ENCODE results near the gene CDC42EP2. TPM values are rescaled to one million over a fixed set of nuclear protein-coding genes. Genes with fewer than 3 reads are reported as not detected.

Gene CDC42EP2
- total and polyA plus RNA-seq, 2 donors from 2014 or later = 13.7 to 19.4 TPM

DNA sequence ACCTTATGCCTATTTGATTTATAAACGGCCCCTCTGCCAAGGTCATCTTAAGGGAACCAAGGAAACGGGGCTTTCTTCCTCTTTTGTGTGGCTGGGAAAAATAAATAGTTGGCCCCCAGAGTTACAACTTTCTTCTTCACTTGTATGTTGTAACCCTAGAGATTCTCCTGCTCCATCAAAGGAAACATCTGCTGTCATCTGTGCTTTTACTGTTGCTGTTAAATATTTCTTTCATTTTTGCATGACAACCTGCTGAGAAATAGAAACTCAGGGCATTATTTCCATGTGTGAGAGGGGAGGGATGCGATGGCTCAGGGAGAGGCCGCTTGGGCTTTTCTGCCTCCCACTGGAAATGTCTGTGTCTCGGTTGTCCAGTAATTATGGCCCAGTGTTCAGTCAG is 21.8 kb upstream of the CDC42EP2 start:
- Histone ChIP-seq H3K36me3 (ENCODE audit: control insufficient read depth in 2 of 3, insufficient read depth in 3 of 3, low read length in 3 of 3) (peaks cover 0 to 8% (median 3%) of the 10 kb centered on the region in 3 donors), H3K4me1 (ENCODE audit: control insufficient read depth in 2 of 3, insufficient read depth in 2 of 3, low read depth in 1 of 3, low read length in 3 of 3) (peaks cover 0 to 28% (median 7%) of the 10 kb centered on the region in 3 donors), H3K9me3 (ENCODE audit: control insufficient read depth in 2 of 3, insufficient read depth in 1 of 3, low read length in 3 of 3) (no peaks in the 10 kb centered on the region), H3K27me3 (ENCODE audit: control insufficient read depth, insufficient read depth, low read length) (no peaks in the 10 kb centered on the region), H3K4me3 (ENCODE audit: low read length in 3 of 3) (no peak overlapping the region), H3K9ac (ENCODE audit: low read length in 3 of 3) (no peak overlapping the region), H3K27ac (ENCODE audit: low read depth in 2 of 2, low read length in 2 of 2) (peak overlapping the region; percentile 23 to 89)
- TF ChIP-seq, protein P1, sequence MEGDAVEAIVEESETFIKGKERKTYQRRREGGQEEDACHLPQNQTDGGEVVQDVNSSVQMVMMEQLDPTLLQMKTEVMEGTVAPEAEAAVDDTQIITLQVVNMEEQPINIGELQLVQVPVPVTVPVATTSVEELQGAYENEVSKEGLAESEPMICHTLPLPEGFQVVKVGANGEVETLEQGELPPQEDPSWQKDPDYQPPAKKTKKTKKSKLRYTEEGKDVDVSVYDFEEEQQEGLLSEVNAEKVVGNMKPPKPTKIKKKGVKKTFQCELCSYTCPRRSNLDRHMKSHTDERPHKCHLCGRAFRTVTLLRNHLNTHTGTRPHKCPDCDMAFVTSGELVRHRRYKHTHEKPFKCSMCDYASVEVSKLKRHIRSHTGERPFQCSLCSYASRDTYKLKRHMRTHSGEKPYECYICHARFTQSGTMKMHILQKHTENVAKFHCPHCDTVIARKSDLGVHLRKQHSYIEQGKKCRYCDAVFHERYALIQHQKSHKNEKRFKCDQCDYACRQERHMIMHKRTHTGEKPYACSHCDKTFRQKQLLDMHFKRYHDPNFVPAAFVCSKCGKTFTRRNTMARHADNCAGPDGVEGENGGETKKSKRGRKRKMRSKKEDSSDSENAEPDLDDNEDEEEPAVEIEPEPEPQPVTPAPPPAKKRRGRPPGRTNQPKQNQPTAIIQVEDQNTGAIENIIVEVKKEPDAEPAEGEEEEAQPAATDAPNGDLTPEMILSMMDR (IDR thresholded peaks at IDR 0.05; ENCODE audit: borderline replicate concordance, extremely low read depth, insufficient read depth) = no peak
- no peak for DNase-seq
- intact Hi-C loops (cut with DNase I) = no loop called here
- no peak for FAIRE-seq

DNA sequence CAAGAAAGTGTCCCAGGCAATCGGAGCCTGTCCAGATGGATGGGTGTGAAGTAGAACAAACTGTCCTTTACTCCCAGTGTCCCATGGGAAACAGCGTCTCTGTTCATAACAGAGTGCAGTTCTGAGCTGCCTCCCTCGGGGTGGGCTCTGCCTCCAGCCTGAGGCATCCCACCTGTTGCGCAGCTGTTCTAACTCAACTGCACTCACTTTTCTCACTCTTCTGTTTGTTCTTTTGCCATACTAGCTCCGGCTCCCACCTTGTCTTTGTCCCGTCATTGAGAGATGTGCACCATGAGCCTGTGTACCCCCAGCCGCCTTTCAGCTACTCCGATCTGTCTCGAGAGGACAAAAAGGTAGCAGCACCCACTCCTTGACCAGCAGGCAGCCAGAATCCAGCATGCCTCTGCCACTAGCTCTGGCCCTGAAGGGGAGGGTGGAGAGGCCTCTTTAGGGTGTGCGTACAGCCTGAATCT is 20.7 kb upstream of the CDC42EP2 start:
- no peak for FAIRE-seq
- Histone ChIP-seq H3K9me3 (ENCODE audit: control insufficient read depth in 2 of 3, insufficient read depth in 1 of 3, low read length in 3 of 3) (no peaks in the 10 kb centered on the region), H3K4me3 (ENCODE audit: low read length in 3 of 3) (peak overlapping the region in 1 of 3 donors; percentile 28), H3K9ac (ENCODE audit: low read length in 3 of 3) (no peak overlapping the region), H3K27ac (ENCODE audit: low read depth in 2 of 2, low read length in 2 of 2) (peak overlapping the region in 1 of 2 donors; percentile 89), H3K4me1 (ENCODE audit: control insufficient read depth in 2 of 3, insufficient read depth in 2 of 3, low read depth in 1 of 3, low read length in 3 of 3) (peaks cover 5 to 37% (median 7%) of the 10 kb centered on the region in 3 donors), H3K36me3 (ENCODE audit: control insufficient read depth in 2 of 3, insufficient read depth in 3 of 3, low read length in 3 of 3) (peaks cover 0 to 8% (median 3%) of the 10 kb centered on the region in 3 donors), H3K27me3 (ENCODE audit: control insufficient read depth, insufficient read depth, low read length) (no peaks in the 10 kb centered on the region)
- TF ChIP-seq, protein P1 (IDR thresholded peaks at IDR 0.05; ENCODE audit: borderline replicate concordance, extremely low read depth, insufficient read depth) = no peak
- peak; percentile 75 to 92 (median 82) for DNase-seq
- intact Hi-C loops (cut with DNase I) = no loop called here

DNA sequence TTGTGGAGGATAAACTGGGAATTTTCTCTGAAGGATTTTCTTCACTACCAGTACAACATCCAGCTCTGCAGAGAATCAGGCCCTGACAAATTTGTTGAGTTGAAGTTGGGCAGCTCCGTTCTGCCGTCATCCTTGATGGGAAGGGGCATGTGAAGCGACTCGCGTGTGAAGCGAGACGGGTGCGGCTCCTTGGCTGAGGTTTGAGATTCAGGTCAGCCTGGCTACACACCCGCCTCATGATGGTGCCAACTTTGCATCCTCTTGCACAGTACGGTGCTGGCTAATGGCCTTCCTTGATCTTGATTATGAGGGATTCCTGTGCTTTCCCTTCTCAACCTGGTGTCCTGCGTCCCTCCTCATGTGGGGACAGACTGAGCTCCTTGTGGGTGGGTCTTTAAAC is 19.7 kb upstream of the CDC42EP2 start:
- H3K27me3 ChIP-seq (ENCODE audit: control insufficient read depth, insufficient read depth, low read length) = no peaks in the 10 kb centered on the region
- H3K9me3 ChIP-seq (ENCODE audit: control insufficient read depth in 2 of 3, insufficient read depth in 1 of 3, low read length in 3 of 3) = no peaks in the 10 kb centered on the region
- H3K4me3 ChIP-seq (ENCODE audit: low read length in 3 of 3) = no peak overlapping the region
- peaks cover 5 to 38% (median 7%) of the 10 kb centered on the region in 3 donors for H3K4me1 ChIP-seq (ENCODE audit: control insufficient read depth in 2 of 3, insufficient read depth in 2 of 3, low read depth in 1 of 3, low read length in 3 of 3)
- no peak overlapping the region for H3K27ac ChIP-seq (ENCODE audit: low read depth in 2 of 2, low read length in 2 of 2)
- FAIRE-seq (no peak), DNase-seq (peak in 1 of 5 donors; percentile 54)
- TF ChIP-seq, protein P1 (IDR thresholded peaks at IDR 0.05; ENCODE audit: borderline replicate concordance, extremely low read depth, insufficient read depth) = no peak
- peaks cover 0 to 3% (median 3%) of the 10 kb centered on the region in 3 donors for H3K36me3 ChIP-seq (ENCODE audit: control insufficient read depth in 2 of 3, insufficient read depth in 3 of 3, low read length in 3 of 3)
- intact Hi-C loops (cut with DNase I) = no loop called here
- no peak overlapping the region for H3K9ac ChIP-seq (ENCODE audit: low read length in 3 of 3)
